ENCODE results near the gene C1orf35. TPM values are rescaled to one million over a fixed set of nuclear protein-coding genes. Genes with fewer than 3 reads are reported as not detected.

The C1orf35 gene
- polyA plus RNA-seq, 3 donors: 13.8 to 16.7 (median 15.3) TPM

DNA sequence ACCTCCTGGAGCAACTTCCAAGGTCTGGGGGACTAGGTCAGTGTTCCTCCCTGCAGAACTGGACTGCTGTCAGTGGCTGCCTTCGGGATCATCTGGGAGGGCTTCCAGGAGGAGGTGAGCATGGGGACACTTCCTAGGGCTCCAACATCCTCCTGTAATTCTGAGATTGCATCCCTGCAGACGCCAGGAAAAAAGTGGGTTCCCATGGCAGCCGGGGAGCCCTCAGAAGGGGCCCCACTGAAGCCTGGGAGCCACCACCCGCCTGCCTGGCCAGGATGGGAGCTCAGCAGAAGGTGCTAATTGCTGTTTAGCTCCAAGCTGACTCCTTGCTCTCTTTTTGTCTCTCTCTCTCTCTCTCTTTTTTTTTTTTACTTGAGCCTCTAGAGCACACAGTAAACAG is 36.7 kb downstream of the C1orf35 start:
- DNase-seq (ENCODE audit: low read depth in 3 of 3, low spot score in 2 of 3): no peak

DNA sequence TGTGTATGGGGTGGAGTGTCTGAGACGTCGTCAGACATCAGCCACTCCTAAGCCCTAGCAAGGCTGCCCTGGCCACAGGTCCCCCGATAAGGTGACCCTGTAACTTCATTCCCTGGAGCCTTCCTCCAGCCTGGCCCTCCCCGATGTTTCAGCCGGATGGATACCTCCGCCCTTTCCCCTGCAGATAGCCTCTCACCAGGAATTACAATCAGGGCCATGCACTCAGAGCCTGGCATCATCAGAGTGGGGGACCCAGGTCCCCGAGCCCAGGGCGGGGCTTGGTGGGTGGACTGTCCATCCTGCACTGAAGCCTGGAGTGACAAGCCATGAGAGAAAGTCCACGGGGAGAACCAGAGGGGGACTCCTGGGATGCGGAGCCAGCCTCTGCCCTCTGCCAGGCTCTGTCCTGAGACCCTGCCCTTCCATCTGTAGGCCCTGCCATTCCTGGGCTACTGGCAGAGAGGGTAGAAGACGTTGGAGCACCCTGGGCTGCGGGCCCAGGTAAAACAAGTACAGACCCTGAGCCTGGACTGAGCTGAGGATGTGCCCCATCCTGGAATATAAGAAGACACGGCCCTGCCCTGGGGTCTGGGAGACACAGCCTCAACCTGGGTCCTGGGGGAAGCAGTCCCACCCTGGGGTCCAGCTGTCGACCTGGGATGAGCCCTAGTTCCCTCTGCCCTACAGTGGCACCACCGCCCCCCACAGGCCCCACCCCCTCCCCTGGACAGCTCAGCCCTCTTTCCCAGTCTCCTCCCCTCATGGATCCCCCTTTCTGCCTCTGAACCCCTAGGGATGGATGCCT is 37.4 kb downstream of the C1orf35 start:
- no peak for DNase-seq (ENCODE audit: low read depth in 3 of 3, low spot score in 2 of 3)

DNA sequence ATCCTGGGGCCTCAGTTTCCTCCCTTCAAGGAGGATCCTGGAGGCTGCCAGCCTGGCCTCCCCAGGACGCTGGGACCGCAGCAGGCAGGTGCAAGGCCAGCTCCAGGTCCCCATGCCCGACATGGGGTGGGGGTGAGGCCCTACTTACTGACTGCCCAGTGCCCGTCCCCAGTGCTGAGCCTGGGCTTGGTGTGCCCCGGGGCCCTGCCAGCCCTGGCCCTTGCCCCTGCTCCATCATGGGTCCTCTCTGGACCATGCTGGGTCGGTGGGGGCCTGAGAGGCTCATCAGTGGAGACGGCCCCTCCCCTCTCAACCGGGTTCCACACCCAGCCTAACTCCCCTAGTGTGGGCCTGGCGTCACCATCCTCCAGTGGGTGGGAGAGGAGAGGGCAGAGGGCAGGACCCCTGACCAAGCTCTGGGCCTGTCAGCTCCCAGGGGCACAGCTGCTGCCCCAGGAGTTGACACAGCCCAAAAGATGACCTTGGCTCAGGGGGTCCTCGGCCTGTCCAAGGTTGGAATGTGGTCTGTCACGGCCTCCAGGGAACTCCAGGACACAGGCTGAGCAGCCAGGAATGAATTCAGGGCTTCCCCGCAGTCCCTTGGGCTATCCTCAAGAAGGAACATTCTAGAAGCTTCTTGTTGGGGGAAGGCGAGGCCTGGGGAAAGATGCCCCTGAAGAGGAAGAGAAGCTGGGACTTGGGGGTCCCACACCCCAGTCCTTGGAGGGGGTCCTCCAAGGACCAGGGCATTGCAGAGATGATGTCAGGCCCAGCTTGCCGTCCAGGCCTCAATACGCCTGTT is 38.2 kb downstream of the C1orf35 start:
- no peak for DNase-seq (ENCODE audit: low read depth in 3 of 3, low spot score in 2 of 3)

DNA sequence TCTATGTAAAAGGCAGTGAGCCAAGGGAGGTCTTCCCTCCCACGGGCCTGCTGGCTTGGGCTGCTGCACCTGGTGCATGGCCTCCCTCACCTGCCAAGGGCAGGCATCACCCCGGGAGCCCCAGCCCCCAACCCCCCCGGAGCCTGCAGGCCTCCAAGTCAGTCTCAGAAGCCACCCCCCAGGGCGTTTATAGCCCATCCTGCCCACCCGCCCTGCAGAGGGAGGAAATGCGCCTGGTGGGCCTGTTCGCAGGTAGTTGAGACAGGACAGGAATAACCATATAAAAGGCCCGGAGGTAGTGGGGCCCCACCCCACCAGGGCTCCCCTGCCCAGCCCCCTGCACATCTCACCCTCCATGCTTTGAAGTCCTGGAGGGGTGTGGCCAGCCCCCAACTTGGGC is 38.8 kb downstream of the C1orf35 start:
- no peak for DNase-seq (ENCODE audit: low read depth in 3 of 3, low spot score in 2 of 3)

DNA sequence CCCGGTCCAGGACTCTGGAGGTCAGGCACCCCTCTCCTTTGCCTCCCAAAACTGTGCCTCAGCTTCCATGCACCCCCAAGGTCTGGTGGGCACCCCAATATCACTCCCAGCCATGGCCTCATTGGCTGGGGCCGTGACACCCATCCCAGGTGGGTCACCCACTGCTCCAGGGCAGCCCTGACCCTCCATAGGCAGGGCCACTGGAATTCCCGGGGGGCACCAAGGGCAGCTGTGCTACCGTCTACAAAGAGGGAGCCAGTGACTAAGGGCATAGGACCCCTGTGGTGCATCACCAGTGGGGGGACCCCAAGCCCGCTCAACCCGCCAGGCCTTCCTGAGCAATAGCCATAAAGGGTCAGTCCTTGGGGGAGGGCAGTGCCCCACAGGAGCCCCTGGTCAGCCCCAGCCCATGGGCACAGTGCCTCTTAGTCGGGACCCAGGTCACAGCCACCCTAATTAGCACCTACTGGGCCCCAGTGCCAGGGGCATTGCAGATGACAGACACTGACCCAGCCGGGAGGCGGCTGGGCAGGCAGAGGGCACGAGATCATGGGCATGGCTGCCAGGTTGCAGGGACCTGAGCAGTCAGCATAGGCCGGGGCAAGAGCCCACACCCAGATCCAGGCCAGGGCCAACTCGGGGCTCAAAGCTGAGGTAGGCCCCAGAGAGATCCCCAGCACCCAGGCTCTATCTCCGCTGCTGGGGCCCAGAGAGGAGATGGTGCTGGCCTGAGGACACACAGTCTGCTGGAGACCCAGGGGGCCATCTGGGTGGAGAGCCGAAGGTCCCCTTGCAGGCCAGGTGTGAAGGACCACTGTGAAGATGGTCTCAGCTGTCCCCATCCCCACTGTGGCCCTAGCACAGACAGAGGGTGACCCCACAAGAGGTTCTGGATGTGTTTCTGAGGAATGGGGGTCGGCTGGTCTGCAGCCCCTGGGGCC is 39.6 kb downstream of the C1orf35 start:
- no peak for DNase-seq (ENCODE audit: low read depth in 3 of 3, low spot score in 2 of 3)

DNA sequence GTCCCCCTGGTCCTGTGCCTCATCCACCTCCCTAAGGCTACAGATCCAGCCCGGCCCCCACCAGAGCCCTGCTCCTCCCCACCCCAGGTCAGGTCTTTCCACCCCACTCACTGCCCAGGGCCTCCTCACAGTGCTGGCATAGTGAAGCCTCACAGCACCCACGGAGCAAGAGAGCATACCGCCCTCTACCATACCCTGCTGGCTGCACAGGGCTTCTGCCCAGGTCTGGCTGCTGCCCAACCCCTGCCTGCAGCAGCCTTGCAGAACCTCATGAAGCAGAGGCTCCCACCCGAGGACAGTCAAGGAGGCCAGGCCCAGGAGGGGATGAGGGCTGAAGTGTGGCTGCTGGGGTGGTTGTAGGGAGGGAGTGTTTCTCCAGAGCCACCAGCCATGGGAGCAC is 40.3 kb downstream of the C1orf35 start:
- no peak for DNase-seq (ENCODE audit: low read depth in 3 of 3, low spot score in 2 of 3)

DNA sequence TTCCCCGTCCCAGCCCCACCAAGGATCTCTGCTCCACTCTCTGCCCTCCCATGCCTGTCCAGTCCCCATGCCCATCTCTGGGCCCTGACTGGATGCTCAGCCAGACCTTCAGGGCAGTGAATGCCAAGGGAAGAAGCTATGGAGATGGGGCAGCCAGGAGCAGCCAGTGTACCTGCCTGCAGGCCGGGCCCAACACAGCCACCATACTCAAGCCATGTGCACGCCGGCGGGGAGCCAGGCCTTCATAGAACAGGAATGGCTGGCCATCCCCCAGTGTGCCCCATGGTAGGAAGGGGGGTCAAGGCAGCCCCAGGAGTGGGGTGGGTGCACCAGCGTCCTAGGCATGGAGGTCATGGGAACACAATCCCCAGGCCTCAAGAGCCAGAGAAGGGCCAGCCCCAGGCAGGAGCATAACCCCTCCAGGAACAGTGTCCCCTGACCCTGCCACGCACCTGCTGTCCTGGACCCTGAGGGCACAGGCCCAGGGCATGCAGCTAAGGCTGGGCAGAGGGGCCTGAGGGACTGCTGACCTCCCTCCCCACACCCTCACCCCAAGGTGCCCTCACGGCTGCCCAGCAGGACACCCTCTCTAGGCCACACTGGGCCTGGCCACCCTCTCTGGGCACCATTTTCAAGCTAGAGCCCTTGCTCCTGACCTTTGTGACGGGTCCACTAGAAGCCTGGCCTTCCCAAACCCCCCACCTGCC is 40.9 kb downstream of the C1orf35 start:
- no peak for DNase-seq (ENCODE audit: low read depth in 3 of 3, low spot score in 2 of 3)

DNA sequence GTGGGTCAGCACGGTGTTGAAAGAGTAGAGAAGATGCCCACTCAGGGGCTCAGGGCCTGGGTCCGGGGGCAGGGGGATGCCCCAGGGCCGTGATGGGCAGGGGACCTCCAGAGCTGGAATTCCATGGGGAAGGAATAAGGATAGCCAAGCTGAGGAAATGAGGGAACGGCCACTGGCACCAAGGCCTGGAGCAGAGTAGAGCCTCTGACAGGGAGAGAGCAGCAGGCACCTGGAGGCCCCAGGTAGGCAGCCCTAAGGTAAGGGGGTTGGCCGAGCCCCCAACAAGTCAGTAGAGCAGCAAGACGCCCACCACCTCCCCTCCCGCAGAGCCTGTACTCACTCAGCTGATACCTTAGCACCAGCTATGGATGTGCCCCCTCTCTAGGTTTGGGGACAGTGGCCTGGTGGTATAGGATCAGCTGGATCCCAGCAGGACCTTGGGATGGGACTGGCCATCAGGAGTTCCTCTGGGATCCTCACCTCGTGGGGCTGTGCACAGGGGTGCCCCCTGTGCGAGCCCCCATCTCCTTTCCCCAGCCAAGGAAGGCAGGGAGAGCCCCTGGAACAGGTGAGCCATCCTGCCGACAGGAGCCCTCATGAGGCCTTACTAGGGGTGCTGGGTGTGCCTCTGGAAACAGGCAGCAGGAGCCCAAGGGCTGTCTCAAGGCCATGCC is 41.6 kb downstream of the C1orf35 start:
- DNase-seq (ENCODE audit: low read depth in 3 of 3, low spot score in 2 of 3): no peak

DNA sequence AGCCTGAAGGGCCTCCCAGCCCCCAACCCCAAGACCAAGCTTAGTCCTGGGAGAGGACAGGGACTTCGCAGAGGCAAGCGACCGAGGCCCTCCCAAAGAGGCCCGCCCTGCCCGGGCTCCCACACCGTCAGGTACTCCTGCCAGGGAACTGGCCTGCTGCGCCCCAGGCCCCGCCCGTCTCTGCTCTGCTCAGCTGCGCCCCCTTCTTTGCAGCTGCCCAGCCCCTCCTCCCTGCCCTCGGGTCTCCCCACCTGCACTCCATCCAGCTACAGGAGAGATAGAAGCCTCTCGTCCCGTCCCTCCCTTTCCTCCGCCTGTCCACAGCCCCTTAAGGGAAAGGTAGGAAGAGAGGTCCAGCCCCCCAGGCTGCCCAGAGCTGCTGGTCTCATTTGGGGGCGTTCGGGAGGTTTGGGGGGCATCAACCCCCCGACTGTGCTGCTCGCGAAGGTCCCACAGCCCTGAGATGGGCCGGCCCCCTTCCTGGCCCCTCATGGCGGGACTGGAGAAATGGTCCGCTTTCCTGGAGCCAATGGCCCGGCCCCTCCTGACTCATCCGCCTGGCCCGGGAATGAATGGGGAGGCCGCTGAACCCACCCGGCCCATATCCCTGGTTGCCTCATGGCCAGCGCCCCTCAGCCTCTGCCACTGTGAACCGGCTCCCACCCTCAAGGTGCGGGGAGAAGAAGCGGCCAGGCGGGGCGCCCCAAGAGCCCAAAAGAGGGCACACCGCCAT is 42.5 kb downstream of the C1orf35 start:
- no peak for DNase-seq (ENCODE audit: low read depth in 3 of 3, low spot score in 2 of 3)

DNA sequence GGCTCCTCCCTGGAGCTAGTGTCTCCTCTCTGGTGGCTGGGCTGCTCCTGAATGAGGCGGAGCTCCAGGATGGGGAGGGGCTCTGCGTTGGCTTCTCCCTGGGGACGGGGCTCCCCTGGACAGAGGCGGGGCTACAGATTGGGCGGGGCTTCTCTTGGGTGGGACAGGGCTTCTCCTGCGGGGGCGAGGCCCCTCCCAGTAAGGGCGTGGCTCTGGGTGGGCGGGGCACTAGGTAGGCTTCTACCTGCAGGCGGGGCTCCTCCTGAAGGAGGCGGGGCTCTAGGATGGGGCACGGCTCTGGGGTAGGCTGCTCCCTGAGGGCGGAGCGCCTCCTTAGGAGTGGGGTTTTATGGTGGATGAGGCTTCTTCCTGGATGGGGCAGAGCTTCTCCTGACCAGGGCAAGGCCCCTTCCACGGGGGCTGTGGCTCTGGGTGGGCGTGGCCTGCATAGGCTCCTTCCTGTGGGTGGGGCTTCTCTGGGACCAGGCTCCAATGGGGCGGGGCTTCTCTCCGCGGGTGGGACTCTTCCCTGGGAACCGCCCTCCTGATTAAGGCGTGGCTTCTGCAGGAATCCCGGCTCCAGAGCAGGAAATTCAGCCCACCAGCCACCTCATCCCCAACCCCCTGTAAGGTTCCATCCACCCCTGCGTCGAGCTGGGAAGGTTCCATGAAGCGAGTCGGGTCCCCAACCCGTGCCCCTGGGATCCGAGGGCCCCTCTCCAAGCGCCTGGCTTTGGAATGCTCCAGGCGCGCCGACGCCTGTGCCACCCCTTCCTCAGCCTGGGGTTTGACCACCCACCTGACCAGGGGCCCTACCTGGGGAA is 43.3 kb downstream of the C1orf35 start:
- DNase-seq (ENCODE audit: low read depth in 3 of 3, low spot score in 2 of 3): no peak

DNA sequence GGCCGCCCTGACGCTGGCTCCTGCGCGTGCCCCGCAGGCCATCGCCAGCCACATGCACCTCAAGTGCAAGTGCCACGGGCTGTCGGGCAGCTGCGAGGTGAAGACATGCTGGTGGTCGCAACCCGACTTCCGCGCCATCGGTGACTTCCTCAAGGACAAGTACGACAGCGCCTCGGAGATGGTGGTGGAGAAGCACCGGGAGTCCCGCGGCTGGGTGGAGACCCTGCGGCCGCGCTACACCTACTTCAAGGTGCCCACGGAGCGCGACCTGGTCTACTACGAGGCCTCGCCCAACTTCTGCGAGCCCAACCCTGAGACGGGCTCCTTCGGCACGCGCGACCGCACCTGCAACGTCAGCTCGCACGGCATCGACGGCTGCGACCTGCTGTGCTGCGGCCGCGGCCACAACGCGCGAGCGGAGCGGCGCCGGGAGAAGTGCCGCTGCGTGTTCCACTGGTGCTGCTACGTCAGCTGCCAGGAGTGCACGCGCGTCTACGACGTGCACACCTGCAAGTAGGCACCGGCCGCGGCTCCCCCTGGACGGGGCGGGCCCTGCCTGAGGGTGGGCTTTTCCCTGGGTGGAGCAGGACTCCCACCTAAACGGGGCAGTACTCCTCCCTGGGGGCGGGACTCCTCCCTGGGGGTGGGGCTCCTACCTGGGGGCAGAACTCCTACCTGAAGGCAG is 44.0 kb downstream of the C1orf35 start:
- no peak for DNase-seq (ENCODE audit: low read depth in 3 of 3, low spot score in 2 of 3)

DNA sequence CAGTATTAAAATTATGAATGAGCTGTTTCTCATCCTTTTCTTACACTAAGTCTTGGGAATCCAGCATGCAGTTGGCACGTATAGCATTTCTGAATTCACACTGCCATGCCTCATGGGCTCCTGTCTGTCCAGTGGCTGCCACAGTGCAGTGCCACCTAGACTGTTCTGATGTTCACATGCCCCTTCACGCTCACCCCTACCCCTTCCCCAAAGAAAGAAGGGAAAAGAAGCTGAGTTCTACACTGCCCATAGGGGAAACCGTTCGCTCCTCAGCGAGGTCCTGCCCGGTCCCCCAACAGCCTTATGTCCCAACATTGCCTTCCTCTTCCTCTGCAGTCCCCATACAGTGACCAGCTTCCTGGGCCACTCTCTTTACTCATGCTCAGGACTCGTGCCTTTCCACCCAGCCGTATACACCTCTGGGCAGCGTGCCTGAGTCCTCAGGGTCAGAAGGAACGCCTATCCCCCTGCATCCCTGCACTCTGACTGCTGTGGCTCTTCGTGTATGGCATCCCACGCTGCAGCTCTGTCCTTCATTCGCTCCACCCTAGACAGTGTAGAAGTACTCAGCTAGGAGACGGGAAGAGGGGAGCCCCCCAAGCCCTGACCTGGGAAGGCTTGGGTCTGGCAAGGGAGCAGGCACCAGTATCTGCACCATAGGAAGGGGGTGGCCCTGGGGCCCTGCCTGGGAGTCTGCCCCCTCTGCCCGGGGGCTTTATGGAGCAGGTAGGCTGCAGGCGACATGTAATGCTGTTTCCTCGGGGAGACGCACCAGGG is 44.8 kb downstream of the C1orf35 start:
- DNase-seq (ENCODE audit: low read depth in 3 of 3, low spot score in 2 of 3): no peak

Other genes starting within 250 kb of the C1orf35 start
- 1 to 10 TPM; 1.0 to 1.2 (median 1.1) TPM for gene WNT9A, start 155.4 kb downstream of the C1orf35 start, polyA plus RNA-seq (ENCODE audit: insufficient read length in 3 of 3)
- gene WNT3A, start 96.3 kb downstream of the C1orf35 start, polyA plus RNA-seq (ENCODE audit: insufficient read length in 3 of 3): under 1 TPM; 0.08 to 0.17 (median 0.14) TPM
- 100 to 1,000 TPM; 317 to 338 (median 319) TPM for gene ARF1, start 20.6 kb downstream of the C1orf35 start, polyA plus RNA-seq (ENCODE audit: insufficient read length in 3 of 3)
- gene MRPL55, start 6.0 kb upstream of the C1orf35 start, polyA plus RNA-seq (ENCODE audit: insufficient read length in 3 of 3): 10 to 100 TPM; 36.2 to 38.9 (median 37.8) TPM
- gene GUK1, start 37.0 kb upstream of the C1orf35 start, polyA plus RNA-seq (ENCODE audit: insufficient read length in 3 of 3): 100 to 1,000 TPM in 1 of 3 donors, 10 to 100 TPM in 2; 93.5 to 106 (median 97.6) TPM
- gene GJC2, start 46.6 kb upstream of the C1orf35 start, polyA plus RNA-seq (ENCODE audit: insufficient read length in 3 of 3): under 1 TPM; 0.46 to 0.71 (median 0.51) TPM
- gene IBA57, start 62.5 kb upstream of the C1orf35 start, polyA plus RNA-seq (ENCODE audit: insufficient read length in 3 of 3): 1 to 10 TPM; 4.2 to 4.6 (median 4.4) TPM
- gene OBSCN, start 104.7 kb upstream of the C1orf35 start, polyA plus RNA-seq (ENCODE audit: insufficient read length in 3 of 3): 10 to 100 TPM; 20.2 to 22.0 (median 20.9) TPM

Data from right renal cortex interstitium (tissue), 3 donors.